ENCODE data around the gene KATNBL1. TPM values are rescaled to one million over a fixed set of nuclear protein-coding genes. Genes with fewer than 3 reads are reported as not detected.
A peak's percentile ranks its signal among the peaks of the same experiment; 100 is the strongest.

KATNBL1 gene
- total and polyA plus RNA-seq, 8 donors: 19.4 to 105 (median 54.8) TPM

DNA sequence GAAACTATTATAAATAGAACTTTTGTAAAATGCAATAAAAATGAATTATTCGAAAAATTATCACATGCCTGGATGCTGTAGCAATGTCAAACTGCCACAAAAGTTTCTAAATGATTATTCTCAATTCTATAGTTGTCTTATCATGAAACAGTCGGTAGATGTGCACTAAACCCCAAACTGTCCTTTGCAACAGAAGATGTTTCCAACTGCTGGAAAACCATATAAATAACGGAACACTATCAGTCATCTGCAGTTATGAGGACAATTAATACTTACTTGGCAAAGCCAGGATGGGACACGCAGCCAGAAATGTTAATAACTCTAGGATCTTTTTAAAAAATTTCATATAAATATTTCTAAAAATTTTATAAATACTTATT lies 32.4 kb upstream of the KATNBL1 start:
- TF ChIP-seq EP300 (IDR thresholded peaks at IDR 0.05): no peak
- TF ChIP-seq POLR2A (IDR thresholded peaks at IDR 0.05): no peak
- no peak for TF ChIP-seq POLR2AphosphoS5 (IDR thresholded peaks at IDR 0.05)
- TF ChIP-seq, protein P1, sequence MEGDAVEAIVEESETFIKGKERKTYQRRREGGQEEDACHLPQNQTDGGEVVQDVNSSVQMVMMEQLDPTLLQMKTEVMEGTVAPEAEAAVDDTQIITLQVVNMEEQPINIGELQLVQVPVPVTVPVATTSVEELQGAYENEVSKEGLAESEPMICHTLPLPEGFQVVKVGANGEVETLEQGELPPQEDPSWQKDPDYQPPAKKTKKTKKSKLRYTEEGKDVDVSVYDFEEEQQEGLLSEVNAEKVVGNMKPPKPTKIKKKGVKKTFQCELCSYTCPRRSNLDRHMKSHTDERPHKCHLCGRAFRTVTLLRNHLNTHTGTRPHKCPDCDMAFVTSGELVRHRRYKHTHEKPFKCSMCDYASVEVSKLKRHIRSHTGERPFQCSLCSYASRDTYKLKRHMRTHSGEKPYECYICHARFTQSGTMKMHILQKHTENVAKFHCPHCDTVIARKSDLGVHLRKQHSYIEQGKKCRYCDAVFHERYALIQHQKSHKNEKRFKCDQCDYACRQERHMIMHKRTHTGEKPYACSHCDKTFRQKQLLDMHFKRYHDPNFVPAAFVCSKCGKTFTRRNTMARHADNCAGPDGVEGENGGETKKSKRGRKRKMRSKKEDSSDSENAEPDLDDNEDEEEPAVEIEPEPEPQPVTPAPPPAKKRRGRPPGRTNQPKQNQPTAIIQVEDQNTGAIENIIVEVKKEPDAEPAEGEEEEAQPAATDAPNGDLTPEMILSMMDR (IDR thresholded peaks at IDR 0.05): no peak
- WGBS, 5 donors: 83 to 88% (median 88%) methylated on average over 4 of the region's 4 CpGs
- no peak for DNase-seq
- peaks cover 18 to 87% (median 82%) of the 10 kb centered on the region in 4 donors for H3K36me3 ChIP-seq
- no peaks in the 10 kb centered on the region for H3K9me3 ChIP-seq
- no peaks in the 10 kb centered on the region for H3K4me1 ChIP-seq
- H3K4me3 ChIP-seq: no peak overlapping the region
- intact Hi-C loops (cut with DNase I; ENCODE audit: low total_unique reads): loop anchor here (10.0 kb wide), 2 partner anchors 122 to 342 kb away; partner anchors contain the start of genes GOLGA8B and LPCAT4
- H3K27me3 ChIP-seq: no peaks in the 10 kb centered on the region
- H3K27ac ChIP-seq: no peak overlapping the region

DNA sequence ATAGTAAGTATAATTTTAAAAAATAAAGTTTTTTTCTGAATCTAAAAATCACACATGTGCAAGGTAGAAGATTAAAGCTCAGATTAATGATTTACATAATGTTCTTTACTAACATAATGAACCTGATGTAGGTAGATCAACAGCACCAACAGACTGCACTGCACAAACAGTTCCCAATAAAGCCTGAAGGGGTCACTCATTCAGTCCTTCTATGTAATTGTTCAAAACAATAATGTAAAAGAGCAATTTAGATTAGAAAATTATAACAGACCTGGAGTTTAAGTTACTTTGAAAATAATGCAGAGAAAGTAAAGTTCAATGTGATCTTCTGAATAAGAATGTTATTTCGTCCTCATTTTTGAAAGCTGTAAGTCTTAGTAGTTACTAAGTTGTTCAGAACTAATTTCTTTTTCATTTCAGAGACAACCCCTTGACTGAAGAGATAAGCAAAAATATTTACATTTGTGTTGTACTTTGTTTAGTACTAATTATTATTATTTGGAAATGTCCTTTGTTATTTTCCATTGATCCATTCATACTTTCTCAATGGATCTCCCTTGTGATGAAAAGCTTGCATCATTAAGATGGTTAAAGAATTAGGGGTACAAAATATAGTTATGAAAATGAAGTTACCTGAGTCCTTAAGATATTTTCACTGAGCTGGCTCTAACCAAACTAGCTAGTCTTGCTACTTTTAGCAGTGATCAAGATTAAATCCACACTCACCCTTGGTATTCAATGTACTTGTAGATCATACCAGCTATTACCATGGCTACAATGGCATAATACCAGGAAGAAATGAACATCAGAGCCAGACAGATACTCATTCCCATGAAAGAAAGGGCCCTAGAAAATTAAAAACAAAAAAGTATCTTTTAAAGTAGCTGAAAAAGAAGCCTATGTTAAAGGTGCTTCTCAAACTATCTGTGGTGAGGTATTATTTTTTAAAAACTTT lies 31.8 kb upstream of the KATNBL1 start:
- Histone ChIP-seq H3K27me3 (no peaks in the 10 kb centered on the region), H3K9me3 (no peaks in the 10 kb centered on the region), H3K4me3 (no peak overlapping the region), H3K4me1 (no peaks in the 10 kb centered on the region), H3K36me3 (peaks cover 22 to 89% (median 85%) of the 10 kb centered on the region in 4 donors), H3K27ac (no peak overlapping the region)
- WGBS, 5 donors: 35 to 58% (median 52%) methylated on average over 1 of the region's 1 CpG
- no peak for TF ChIP-seq POLR2A (IDR thresholded peaks at IDR 0.05)
- no peak for TF ChIP-seq POLR2AphosphoS5 (IDR thresholded peaks at IDR 0.05)
- TF ChIP-seq, protein P1 (IDR thresholded peaks at IDR 0.05): peak in 5 of 7 experiments; percentile 57 to 77 (median 70)
- DNase-seq: peak in 1 of 2 donors; percentile 70
- intact Hi-C loops (cut with DNase I; ENCODE audit: low total_unique reads): loop anchor here (10.0 kb wide), 2 partner anchors 123 to 343 kb away; partner anchors contain the start of genes GOLGA8B and LPCAT4

DNA sequence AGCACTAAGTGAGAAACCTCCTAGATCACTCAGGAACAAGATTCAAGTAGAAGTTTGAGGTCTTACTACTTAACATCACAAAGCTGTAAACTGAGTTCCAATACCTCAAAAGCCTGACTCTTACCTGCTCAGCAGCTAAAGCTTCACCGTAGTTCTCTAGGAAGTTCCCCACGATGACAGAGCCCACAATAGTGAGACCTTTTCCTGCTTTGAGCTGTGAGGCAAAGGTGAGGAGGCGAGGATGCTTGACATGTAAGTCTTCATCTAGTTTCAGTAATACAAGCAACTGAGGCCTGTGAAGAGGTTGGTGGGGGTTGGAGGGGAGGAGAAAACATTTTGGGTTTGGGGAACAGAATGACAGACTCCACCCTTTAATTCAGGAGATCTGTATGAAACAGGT lies 30.6 kb upstream of the KATNBL1 start:
- H3K36me3 ChIP-seq: peaks cover 33 to 92% (median 89%) of the 10 kb centered on the region in 4 donors
- no peak overlapping the region for H3K4me3 ChIP-seq
- 79 to 93% (median 89%) methylated on average over 3 of the region's 3 CpGs for WGBS, 5 donors
- no peaks in the 10 kb centered on the region for H3K27me3 ChIP-seq
- H3K4me1 ChIP-seq: no peaks in the 10 kb centered on the region
- no peaks in the 10 kb centered on the region for H3K9me3 ChIP-seq
- no peak for DNase-seq
- intact Hi-C loops (cut with DNase I; ENCODE audit: low total_unique reads): loop anchor here (10.0 kb wide), 2 partner anchors 124 to 344 kb away; partner anchors contain the start of genes GOLGA8B and LPCAT4
- H3K27ac ChIP-seq: no peak overlapping the region
- no peak for TF ChIP-seq EP300 (IDR thresholded peaks at IDR 0.05)
- TF ChIP-seq POLR2A (IDR thresholded peaks at IDR 0.05): no peak
- TF ChIP-seq POLR2AphosphoS5 (IDR thresholded peaks at IDR 0.05): no peak
- TF ChIP-seq, protein P1 (IDR thresholded peaks at IDR 0.05): no peak

DNA sequence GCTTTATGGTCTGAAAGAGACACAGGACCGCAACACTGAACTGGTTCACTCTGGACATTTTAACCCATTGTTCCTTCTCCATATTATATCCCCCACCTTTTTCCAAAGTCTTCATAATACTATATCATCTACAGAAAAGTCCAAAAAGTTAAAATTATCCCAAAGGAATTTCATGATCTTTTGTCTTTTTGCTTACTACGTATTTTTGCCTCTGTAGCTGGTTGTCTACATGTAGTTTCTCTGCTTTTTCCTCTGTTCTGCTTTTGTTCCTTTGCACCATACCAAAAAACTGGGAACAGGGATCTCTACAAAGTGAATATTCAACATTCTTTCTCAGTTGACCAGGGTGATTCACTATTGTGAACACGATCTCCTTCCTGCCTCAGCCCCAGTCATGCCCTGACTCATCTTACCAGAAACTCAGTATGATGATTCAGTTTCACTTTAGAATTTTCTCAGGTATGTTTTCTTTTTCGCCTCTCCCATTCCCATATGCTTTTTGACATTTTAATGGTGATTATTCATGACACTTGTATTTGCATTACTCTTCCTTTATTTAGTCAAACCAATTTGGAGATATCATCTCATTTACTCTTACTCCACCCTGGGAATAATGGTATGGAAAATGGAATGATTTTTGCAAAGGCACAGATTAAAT lies 29.4 kb upstream of the KATNBL1 start:
- intact Hi-C loops (cut with DNase I; ENCODE audit: low total_unique reads): no loop called here
- DNase-seq: no peak
- H3K4me3 ChIP-seq: no peak overlapping the region
- no peaks in the 10 kb centered on the region for H3K4me1 ChIP-seq
- H3K36me3 ChIP-seq: peaks cover 35 to 92% (median 89%) of the 10 kb centered on the region in 4 donors
- WGBS, 5 donors: 80 to 88% (median 82%) methylated on average over 4 of the region's 4 CpGs
- no peak overlapping the region for H3K27ac ChIP-seq
- H3K27me3 ChIP-seq: no peaks in the 10 kb centered on the region
- TF ChIP-seq, protein P1 (IDR thresholded peaks at IDR 0.05): no peak
- TF ChIP-seq EP300 (IDR thresholded peaks at IDR 0.05) (no peak), POLR2AphosphoS5 (IDR thresholded peaks at IDR 0.05) (no peak), POLR2A (IDR thresholded peaks at IDR 0.05) (no peak)
- H3K9me3 ChIP-seq: no peaks in the 10 kb centered on the region

Measured in stomach (tissue), 9 donors.